Left lung (tissue), 14 donors: ENCODE data around the gene DNPH1. TPM values are rescaled to one million over a fixed set of nuclear protein-coding genes. Genes with fewer than 3 reads are reported as not detected.

Experiments
- ATAC-seq: fragments of 200-7000 bp; cut with Tn5 transposase; one replicate; pipeline ENCODE4 v1.9.1; 2020; ENCODE audit warnings: moderate library complexity
- DNase-seq, 4 donors: peaks; one replicate each; pipeline ENCODE4 v3.0.0-alpha.2; 2013 to 2020
- H3K27ac ChIP-seq, 2 donors: fragments of 200-600 bp; sonication (generic) in 1 of 2; one replicate each; pipeline versions ENCODE4 v1.5.0 to v1.8.0; 2020 to 2021
- H3K27me3 ChIP-seq, 2 donors: fragments of 200-600 bp; sonication (generic) in 1 of 2; one replicate each; pipeline versions ENCODE4 v1.5.0 to v1.8.0; 2020 to 2021
- H3K36me3 ChIP-seq, 2 donors: fragments of 200-600 bp; sonication (generic) in 1 of 2; one replicate each; pipeline versions ENCODE4 v1.5.0 to v1.8.0; 2020 to 2021
- H3K4me1 ChIP-seq, 2 donors: fragments of 200-600 bp; one replicate each; pipeline ENCODE4 v1.8.0; 2021
- H3K4me3 ChIP-seq, 2 donors: fragments of 200-600 bp; sonication (generic) in 1 of 2; one replicate each; pipeline versions ENCODE4 v1.5.0 to v1.8.0; 2020 to 2021; ENCODE audit warnings: mild to moderate bottlenecking in 1 of 2
- H3K9me3 ChIP-seq, 2 donors: fragments of 200-600 bp; sonication (generic) in 1 of 2; one replicate each; pipeline versions ENCODE4 v1.5.0 to v1.8.0; 2020 to 2021
- intact Hi-C, 2 donors: fragments of 100-400 bp; cut with DNase I; formaldehyde crosslinking; loops; one replicate each; pipeline versions ENCODE4 v1.11.2 to v1.14.2; 2022
- long read RNA-seq, 12 donors: library from polyadenylated mRNA in 2 of 12; unstranded in 2 of 12; transcript quantifications; one replicate each; pipeline ENCODE4 v2.0.0 and lab custom pipeline, GENCODE V29; 2019 to 2026
- polyA plus RNA-seq, 6 donors: library from polyadenylated mRNA; unstranded; fragments of 120-200 nt; gene quantifications; one replicate each; pipeline ENCODE4 v1.2.1, GENCODE V29; 2013; ENCODE audit not compliant: insufficient read length in 6 of 6
- total RNA-seq, 2 donors: library from RNA; stranded (reverse); fragmentation: NEBNext Ultra II Directional; extraction: Animal tissue kit (Norgen Biotek cat#: 25700); gene quantifications; one replicate each; pipeline ENCODE4 v1.2.1, GENCODE V29; 2021
- TF ChIP-seq, protein P1 (sequence below), 2 donors: fragments of 200-600 bp; sonication (generic) in 1 of 2; IDR thresholded peaks; one replicate each; pipeline versions ENCODE4 v1.5.0 to v1.8.0; 2021; ENCODE audit warnings: antibody characterized with exemption in 2 of 2
- donor health status: DM: no; HTN: yes; CAD: no.
- donor health status: DM: no; HTN: no; CAD: no.

The DNPH1 gene, protein sequence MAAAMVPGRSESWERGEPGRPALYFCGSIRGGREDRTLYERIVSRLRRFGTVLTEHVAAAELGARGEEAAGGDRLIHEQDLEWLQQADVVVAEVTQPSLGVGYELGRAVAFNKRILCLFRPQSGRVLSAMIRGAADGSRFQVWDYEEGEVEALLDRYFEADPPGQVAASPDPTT
- total RNA-seq: 10 to 100 TPM; 47.3 to 49.6 TPM
- polyA plus RNA-seq: 10 to 100 TPM; 26.4 to 43.4 (median 31.9) TPM
- long read RNA-seq, donor 1, transcript DNPH1-202 (3 exons, 796 nt): minor isoform, 15 of 195 reads
- long read RNA-seq, donor 1, transcript DNPH1-201 (4 exons, 657 nt): major isoform, 126 of 195 reads
- long read RNA-seq, donor 1, partial matches to known transcripts: 50 of 195 reads
- long read RNA-seq, donor 1, other reads (novel, unspliced or antisense): 0 of 195 reads
- long read RNA-seq, donor 2, transcript DNPH1-202 (3 exons, 796 nt): minor isoform, 9 of 119 reads
- long read RNA-seq, donor 2, transcript DNPH1-201 (4 exons, 657 nt): major isoform, 72 of 119 reads
- long read RNA-seq, donor 2, partial matches to known transcripts: 38 of 119 reads
- long read RNA-seq, donor 2, other reads (novel, unspliced or antisense): 0 of 119 reads
- long read RNA-seq, donor 3, transcript DNPH1-201 (4 exons, 657 nt): major isoform, 88 of 134 reads
- long read RNA-seq, donor 3, partial matches to known transcripts: 40 of 134 reads
- long read RNA-seq, donor 3, other reads (novel, unspliced or antisense): 0 of 134 reads
- long read RNA-seq, donor 4, transcript DNPH1-201 (4 exons, 657 nt): major isoform, 69 of 77 reads
- long read RNA-seq, donor 4, partial matches to known transcripts: 1 of 77 reads
- long read RNA-seq, donor 4, other reads (novel, unspliced or antisense): 3 of 77 reads
- long read RNA-seq, donor 5, transcript DNPH1-201 (4 exons, 657 nt): major isoform, 91 of 148 reads
- long read RNA-seq, donor 5, transcript DNPH1-202 (3 exons, 796 nt): minor isoform, 13 of 148 reads
- long read RNA-seq, donor 5, partial matches to known transcripts: 40 of 148 reads
- long read RNA-seq, donor 5, other reads (novel, unspliced or antisense): 0 of 148 reads
- long read RNA-seq, donor 6, transcript DNPH1-201 (4 exons, 657 nt): major isoform, 101 of 151 reads
- long read RNA-seq, donor 6, transcript DNPH1-202 (3 exons, 796 nt): minor isoform, 11 of 151 reads
- long read RNA-seq, donor 6, partial matches to known transcripts: 35 of 151 reads
- long read RNA-seq, donor 6, other reads (novel, unspliced or antisense): 0 of 151 reads
- long read RNA-seq, donor 7, transcript DNPH1-201 (4 exons, 657 nt): major isoform, 64 of 96 reads
- long read RNA-seq, donor 7, partial matches to known transcripts: 25 of 96 reads
- long read RNA-seq, donor 7, other reads (novel, unspliced or antisense): 0 of 96 reads
- long read RNA-seq, donor 8, transcript DNPH1-202 (3 exons, 796 nt): minor isoform, 7 of 103 reads
- long read RNA-seq, donor 8, transcript DNPH1-201 (4 exons, 657 nt): major isoform, 60 of 103 reads
- long read RNA-seq, donor 8, partial matches to known transcripts: 35 of 103 reads
- long read RNA-seq, donor 8, other reads (novel, unspliced or antisense): 0 of 103 reads
- long read RNA-seq, donor 9, partial matches to known transcripts: 0 of 1 reads
- long read RNA-seq, donor 9, other reads (novel, unspliced or antisense): 0 of 1 reads
- long read RNA-seq, donor 10, transcript DNPH1-202 (3 exons, 796 nt): minor isoform, 7 of 97 reads
- long read RNA-seq, donor 10, transcript DNPH1-201 (4 exons, 657 nt): major isoform, 88 of 97 reads
- long read RNA-seq, donor 10, partial matches to known transcripts: 0 of 97 reads
- long read RNA-seq, donor 10, other reads (novel, unspliced or antisense): 2 of 97 reads
- long read RNA-seq, donor 11, transcript DNPH1-201 (4 exons, 657 nt): major isoform, 86 of 153 reads
- long read RNA-seq, donor 11, transcript DNPH1-202 (3 exons, 796 nt): minor isoform, 11 of 153 reads
- long read RNA-seq, donor 11, partial matches to known transcripts: 54 of 153 reads
- long read RNA-seq, donor 11, other reads (novel, unspliced or antisense): 0 of 153 reads
- long read RNA-seq, donor 12, transcript DNPH1-201 (4 exons, 657 nt): major isoform, 47 of 65 reads
- long read RNA-seq, donor 12, partial matches to known transcripts: 16 of 65 reads
- long read RNA-seq, donor 12, other reads (novel, unspliced or antisense): 0 of 65 reads

DNA sequence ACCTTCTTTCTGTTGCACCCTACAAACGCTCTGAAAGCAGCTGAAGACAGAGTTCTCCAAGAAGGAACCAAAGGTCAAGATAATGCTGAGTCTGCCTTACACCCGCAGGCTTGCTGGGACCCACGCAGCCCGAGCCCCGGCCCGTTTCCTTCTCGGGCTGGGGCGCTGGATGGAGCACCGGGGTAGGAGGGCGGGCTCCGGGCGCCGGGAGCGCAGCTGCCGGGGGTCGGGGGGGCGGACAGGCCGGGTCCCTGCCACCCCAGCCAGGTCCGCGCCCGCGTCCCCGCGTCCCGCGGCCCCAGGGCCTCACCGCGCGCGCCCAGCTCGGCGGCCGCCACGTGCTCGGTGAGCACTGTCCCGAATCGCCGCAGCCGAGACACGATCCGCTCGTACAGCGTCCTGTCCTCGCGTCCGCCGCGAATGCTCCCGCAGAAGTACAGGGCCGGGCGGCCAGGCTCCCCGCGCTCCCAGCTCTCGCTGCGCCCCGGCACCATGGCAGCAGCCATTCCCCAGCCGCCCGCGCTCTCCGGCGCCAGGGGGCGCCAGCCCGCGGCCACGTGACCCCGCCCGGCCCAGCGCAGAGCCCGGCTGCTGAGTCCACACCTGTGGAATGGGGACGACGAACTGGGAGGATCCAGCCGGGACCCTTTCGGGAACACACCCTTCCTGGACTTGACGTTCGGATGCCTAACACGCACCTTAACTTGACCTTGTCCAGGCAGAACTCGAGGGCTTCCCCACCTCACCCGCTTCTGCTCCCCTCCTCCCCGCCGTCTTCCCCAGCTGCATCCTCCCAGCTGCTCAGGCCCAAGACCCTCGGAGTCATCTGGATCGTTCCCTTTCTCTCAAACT, at the start of gene DNPH1:
Gene DNPH1, minus strand, starts transcription at position 531 of the 852 bp plus-strand sequence. Its CDS starts 25 bp downstream, at position 506.
- Histone ChIP-seq H3K9me3 (no peaks in the 10 kb centered on the region), H3K4me3 (peak within 1 kb of the TSS; percentile 47 to 56), H3K27me3 (no peaks in the 10 kb centered on the region), H3K36me3 (peaks cover 0 to 14% of the 10 kb centered on the region in 2 donors), H3K4me1 (peaks cover 0 to 23% of the 10 kb centered on the region in 2 donors), H3K27ac (peak within 1 kb of the TSS in 1 of 2 donors; percentile 78)
- peak; percentile 72 to 96 (median 78) for DNase-seq
- ATAC-seq: peak; percentile 98
- TF ChIP-seq, protein P1, sequence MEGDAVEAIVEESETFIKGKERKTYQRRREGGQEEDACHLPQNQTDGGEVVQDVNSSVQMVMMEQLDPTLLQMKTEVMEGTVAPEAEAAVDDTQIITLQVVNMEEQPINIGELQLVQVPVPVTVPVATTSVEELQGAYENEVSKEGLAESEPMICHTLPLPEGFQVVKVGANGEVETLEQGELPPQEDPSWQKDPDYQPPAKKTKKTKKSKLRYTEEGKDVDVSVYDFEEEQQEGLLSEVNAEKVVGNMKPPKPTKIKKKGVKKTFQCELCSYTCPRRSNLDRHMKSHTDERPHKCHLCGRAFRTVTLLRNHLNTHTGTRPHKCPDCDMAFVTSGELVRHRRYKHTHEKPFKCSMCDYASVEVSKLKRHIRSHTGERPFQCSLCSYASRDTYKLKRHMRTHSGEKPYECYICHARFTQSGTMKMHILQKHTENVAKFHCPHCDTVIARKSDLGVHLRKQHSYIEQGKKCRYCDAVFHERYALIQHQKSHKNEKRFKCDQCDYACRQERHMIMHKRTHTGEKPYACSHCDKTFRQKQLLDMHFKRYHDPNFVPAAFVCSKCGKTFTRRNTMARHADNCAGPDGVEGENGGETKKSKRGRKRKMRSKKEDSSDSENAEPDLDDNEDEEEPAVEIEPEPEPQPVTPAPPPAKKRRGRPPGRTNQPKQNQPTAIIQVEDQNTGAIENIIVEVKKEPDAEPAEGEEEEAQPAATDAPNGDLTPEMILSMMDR (IDR thresholded peaks at IDR 0.05): peak; percentile 95
- intact Hi-C loops: no loop called here

DNA sequence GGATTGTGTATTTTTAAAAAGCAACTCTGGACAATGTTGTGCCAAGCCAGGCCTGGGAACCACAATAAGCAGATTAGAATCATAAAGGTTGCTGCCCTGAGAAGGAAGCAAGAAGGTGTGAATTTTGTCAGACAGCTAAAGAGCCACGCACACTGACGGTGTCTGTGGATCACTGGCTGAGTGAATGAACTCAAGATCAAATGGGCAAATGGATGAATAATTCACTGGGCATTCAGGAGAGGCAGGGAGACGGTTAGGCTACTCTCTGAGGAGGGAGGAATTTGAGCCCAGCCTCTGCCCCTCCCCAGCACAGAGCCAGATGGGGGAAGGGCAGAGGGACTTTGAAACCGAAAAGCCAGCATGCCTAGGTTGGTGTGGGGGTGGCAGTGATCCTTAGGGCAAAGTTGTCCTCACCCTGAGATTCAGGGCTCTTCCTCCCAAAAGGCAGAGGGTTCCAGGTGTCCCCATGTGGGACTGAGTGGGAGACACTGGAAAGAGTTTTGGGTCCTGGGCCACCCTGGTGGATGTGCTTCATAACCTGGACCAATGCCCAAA, 49.3 kb upstream of the DNPH1 start:
- DNase-seq: no peak
- Histone ChIP-seq H3K27ac (no peak overlapping the region), H3K4me1 (peaks cover 0 to 16% of the 10 kb centered on the region in 2 donors), H3K36me3 (no peaks in the 10 kb centered on the region), H3K9me3 (no peaks in the 10 kb centered on the region), H3K27me3 (peaks cover 17 to 77% of the 10 kb centered on the region in 2 donors), H3K4me3 (no peak overlapping the region)
- ATAC-seq: no peak
- intact Hi-C loops: no loop called here
- TF ChIP-seq, protein P1 (IDR thresholded peaks at IDR 0.05): no peak

DNA sequence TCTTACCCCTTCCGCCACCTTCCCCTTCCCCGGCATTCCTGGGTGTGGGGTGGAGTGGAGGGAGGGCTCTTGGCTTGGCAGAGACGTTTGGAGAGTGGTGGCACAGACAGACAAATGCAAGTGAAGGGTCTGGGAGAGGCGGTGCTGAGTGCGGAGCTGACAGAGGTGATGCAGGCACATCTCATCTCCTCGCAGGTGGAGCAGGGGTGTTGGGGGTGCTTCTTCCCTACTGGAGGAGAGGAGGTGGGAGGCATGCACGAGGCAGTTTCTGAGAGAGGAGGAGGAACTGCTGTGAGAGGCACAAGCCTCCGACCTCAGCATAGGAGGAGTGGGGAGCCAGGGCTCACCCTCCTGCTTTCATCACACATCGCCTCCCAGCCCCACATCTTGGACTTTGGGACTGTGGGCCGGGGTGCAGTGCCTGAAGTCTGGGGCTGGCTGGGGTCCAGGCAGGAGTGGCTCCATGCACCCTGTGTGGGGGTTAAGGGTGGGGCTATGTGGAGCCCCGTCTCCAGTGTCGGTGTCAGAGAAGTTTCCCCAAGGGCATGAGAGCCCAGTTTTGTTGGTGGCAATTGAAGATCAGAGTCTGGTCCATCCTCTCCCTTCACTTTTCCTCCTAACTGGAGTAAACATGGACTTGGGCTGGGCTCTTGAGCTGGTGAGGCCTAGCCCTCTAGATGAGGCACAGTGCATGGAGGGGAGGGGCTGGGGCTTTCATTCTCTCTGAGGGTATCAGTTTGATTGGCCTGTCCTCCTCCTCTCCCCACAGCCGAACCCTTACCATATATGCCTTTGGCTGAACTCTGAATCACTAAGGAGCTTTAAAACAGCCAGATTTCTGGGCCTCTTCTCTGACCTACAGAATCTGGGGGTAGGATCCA, 48.6 kb upstream of the DNPH1 start:
- no peak for DNase-seq
- H3K4me1 ChIP-seq: peaks cover 0 to 16% of the 10 kb centered on the region in 2 donors
- no peaks in the 10 kb centered on the region for H3K9me3 ChIP-seq
- H3K36me3 ChIP-seq: no peaks in the 10 kb centered on the region
- intact Hi-C loops: no loop called here
- no peak overlapping the region for H3K27ac ChIP-seq
- ATAC-seq: no peak
- no peak overlapping the region for H3K4me3 ChIP-seq
- peaks cover 17 to 77% of the 10 kb centered on the region in 2 donors for H3K27me3 ChIP-seq
- TF ChIP-seq, protein P1 (IDR thresholded peaks at IDR 0.05): no peak
